Midbrain (tissue), 1 donor: Measurements from ENCODE around the gene CITED4.
A peak's percentile ranks its signal among the peaks of the same experiment; 100 is the strongest.

Experiments
- DNase-seq: peaks from one replicate; lab custom pipeline; 2025; lab: John Stamatoyannopoulos, UW

CITED4 gene

DNA sequence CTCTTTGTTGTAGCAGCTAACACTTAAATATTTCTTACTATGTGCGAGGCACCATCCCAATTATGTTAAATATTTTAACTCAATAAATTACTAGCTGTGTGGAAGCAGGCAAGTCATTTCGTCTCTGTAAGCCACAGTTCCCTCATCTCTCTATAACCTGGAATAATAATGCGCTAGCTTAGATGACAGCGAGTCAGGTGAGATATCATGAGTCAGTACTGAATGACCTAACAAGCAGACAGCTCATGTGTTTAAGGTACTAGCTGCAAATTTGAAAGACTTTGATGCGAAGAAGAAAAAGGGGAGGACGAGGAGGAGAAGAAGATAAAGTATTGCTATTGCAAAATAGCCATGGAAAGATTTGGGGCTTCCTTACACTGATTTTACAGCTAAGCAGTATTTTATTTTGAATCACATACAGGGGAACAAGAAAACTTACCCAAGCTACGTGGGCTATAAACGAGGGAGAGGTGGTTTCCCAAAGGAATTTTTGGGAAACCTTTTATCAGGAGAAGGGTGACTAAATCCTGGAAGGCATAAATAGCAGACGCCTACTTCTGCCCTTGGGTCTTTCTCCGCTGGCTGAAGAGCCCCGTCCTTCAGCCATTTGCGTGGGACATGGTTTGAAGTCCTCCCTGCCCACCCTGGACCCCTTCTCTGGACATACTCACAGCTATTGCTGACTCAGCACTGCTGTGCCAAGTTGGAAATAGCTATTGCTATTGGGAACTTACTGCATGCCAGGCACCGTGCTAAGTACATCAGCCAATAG lies 8.9 kb downstream of the CITED4 start:
- DNase-seq: no peak

DNA sequence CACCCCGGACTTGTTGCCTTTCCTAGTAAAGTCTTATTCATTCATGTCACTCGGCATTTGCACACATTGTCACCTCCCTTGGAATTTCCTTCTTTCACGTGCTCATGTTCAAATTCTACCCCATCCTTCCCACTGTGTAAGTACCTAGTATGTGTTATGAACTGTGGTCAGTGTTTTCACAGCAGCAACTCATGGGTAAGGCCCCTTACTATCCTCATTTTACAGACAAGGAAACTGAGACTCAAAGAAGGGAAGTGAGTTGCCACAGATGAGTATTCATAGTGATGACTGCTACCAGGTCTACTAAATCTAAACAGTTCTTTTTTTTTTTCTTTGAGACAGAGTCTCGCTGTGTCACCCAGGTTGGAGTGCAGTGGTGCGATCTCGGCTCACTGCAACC lies 10.5 kb downstream of the CITED4 start:
- DNase-seq: no peak

DNA sequence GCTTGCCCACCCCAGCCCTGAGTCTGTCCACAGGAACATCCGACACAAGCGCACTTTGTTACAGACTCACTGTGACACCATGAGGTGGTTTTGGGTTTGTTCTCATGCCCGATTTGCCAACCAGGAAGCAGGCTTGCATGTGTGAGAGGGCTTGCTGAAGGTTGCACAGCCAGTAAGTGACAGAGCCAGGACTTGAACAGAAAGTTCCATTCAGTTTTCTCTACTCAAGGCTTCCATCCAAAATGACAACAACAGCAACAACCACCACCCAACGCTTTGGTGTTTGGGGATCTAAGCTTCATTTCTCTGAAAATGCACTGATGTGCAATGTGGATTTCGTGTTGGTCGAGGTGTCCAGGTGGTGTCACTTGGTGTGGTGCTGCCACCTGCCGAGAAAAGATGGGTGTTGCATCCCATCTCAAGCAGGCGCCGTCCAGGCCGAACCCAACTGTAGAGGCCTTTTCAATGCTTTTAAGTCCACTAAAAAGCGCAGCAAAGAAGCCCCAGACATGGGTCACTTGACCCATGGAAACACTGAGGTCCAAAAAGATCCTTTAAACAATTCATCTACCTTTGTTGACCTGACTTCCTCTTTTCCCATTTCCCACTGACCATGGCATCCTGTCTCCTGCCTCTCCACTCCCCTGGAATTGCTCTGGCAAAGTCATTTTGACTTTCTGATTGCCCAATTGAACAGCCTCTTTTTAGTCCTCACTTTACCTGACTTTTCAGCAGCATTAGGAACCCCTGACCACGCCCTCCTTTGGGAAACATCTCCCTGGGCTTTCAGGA lies 12.2 kb downstream of the CITED4 start:
- DNase-seq: peak; percentile 61

DNA sequence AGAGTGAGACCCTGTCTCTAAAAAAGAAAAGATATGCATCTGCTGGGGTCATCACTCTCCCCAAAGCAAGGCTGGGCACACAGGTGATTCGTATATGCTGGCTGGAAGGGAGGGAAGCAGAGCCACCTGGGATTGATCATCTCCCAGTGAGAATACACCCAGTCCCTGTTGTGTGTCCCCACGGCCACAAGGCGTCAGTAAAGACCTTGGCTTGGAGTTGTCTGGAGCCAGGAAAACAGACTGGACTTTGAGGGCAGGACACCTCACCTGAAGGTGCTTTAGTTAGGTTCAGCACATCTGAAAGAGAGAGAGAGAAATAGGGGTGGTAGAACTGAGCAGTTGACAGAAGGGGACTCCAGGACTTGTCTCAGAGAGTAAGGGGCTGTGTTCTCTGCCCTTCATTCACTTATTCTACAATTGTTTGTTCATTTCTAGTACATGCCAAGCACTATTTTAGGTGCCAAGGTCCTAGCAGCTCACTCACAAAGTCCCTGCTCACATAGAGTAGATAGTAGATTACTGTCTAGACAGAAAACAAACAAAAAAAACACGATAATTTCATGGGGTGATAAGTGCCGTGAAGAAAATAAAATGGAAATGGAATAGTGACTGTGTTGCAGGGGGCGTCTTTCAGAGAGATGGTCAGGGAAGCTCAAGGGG lies 13.5 kb downstream of the CITED4 start:
- peak; percentile 62 for DNase-seq

DNA sequence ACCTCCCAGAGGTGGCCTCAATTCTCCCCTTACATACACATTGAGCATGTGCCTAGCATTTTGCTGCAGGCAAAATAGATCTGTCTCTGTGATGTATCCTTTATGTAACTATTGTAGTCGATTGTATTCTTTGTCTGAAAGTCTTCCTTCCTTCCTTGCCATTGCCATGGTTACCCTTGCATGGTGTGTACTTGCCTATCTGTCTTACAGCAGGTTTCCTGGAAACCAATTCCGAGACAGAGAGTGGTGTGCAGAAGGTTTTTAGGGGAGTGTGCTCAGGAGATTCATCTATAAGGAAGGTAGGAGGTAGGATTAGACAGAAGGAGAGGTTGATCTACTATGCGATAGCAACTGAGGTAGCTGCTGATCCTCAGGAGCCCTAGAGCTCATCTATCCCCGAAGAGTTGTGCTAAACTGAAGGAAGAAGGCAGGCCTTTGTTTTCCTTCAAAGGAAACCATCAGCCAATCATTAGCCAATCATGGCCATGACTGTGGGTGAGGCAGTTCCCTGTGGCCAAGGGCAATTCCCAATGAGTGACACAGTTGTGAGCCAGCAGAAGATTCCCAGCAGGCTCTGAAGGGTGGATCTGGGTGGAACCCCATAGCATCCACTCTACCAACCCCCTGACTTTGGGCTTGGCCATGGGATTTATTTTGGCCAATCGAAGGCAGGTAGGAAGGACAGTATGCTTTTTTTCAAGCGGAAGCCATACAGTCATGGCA lies 15.0 kb downstream of the CITED4 start:
- DNase-seq: no peak

DNA sequence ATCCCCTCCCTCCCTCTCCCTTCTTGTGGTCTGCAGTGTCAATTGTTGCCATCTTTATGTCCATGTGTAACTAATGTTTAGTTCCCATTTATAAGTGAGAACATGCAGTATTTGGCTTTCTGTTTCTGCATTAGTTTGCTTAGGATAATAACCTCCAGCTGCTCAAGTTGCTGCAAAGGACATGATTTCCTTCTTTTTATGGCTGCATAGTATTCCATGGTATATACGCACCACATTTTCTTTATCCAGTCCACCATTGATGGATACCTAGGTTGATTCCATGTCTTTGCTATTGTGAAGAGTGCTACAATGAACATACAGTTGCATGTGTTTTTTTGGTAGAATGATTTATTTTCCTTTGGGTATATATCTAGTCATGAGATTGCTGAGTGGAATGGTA lies 16.3 kb downstream of the CITED4 start:
- DNase-seq: no peak

DNA sequence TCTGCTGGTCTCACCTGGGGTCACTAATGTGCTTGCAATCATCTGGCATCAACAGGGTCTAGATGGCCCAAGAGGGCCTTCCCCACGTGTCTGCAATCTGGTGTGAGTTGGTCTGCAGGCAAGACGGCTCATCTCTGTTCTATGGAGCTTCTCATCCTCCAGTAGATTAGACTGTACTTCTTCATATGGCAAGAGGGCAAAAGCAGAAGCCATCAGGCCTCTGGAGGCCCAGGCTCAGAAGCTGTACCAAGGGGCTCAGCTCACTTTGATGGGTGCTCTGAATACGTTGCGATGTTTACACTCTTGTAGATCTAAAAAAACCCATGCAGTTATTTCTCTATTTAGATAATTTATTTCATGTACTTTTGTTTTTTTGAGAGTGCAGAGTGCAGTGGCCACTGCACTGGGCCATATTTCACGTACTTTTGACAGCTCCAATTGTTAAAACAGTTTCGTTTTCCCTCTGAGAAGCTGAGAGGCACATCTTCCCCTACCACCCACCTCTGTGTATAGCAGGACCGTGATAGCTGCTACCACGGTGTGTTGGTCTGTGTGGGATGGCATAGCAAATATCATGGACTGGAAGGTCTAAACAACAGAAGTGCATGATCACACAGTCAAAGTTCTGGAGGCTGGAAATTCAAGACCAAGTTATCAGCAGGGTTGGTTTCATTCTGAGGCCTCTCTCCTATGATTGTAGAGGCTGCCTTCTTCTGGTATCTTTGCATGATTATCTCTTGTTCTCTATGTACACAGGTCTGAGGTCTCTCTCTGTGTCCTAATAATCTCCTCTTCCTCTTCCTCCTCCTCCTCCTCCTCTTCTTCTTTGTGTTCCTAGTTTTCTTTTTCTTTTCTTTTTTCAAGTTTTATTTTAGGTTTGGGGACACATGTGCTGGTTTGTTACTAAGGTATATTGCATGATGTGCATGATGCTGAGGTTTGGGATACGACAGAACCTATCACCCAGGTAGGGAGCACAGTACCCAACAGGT lies 17.0 kb downstream of the CITED4 start:
- DNase-seq: no peak

DNA sequence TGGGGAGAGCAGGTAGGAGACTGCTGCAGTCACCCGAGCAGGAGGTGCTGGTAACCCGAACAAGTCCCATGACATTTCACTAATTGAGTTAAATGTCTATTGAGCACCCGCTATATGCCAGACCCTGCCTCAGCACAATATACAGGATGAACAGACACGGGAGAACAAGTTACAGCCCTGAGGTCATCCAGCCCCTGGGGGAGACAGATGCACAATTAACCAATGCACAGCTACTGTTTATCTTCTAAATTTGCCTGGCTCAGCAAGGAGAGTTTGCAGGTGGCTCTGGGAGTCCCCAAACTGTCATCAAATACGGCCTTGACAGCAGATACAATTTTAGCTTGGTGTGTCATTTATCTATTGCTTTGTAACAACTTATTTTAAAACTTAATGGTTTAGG lies 18.1 kb downstream of the CITED4 start:
- DNase-seq: no peak

DNA sequence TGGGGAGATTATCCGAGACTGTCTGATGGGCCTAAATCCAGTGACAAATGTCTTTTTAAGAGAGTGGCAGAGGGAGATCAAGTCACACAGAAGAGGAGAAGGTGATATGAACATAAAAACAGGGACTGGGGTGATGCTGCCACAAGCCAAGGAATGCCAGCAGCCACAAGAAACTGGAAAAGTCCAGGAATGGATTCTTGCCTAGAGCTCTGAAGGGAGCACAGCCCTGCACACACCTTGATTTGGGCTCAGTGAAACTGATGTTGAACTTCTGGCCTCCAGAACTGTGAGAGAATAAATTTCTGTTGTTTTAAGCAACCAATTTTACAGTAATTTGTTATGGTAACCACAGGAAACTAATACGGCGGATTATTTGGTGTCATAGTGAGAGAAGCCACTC lies 19.5 kb downstream of the CITED4 start:
- no peak for DNase-seq

DNA sequence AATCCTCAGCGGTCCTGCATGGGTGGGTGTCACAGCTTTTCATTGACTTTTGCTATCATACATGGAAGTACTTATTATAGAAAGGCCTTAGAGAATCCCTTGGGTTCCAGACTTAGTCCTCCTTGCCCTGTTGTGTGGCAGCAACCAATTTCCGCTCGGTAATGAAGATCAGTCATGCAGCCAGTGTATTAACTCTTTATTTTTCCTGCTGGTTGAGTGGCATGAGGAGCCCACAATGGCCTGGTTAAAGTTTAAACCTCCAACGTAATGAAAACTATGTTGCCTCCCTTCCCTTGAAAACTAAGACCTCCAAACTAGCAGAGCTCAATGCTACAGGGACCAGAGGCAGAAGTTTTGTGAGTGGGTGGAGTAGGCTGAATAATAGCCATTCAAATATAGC lies 20.0 kb downstream of the CITED4 start:
- DNase-seq: no peak

DNA sequence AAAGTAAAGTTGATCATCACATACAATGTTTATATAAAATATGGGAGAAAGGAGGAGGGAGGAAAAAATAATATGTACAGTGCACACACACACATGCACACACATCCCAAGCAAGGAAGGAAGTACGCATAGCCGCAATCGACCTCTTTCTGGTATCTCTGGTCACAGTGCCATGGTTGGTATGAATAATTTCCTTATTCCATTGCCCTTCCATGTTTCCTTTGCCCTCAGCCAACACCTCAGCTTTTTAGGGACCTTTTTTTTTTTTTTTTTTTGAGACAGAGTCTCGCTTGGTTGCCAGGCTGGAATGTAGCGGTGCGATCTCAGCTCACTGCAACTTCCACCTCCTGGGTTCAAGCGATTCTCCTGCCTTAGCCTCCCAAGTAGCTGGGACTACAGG lies 20.6 kb downstream of the CITED4 start:
- no peak for DNase-seq

DNA sequence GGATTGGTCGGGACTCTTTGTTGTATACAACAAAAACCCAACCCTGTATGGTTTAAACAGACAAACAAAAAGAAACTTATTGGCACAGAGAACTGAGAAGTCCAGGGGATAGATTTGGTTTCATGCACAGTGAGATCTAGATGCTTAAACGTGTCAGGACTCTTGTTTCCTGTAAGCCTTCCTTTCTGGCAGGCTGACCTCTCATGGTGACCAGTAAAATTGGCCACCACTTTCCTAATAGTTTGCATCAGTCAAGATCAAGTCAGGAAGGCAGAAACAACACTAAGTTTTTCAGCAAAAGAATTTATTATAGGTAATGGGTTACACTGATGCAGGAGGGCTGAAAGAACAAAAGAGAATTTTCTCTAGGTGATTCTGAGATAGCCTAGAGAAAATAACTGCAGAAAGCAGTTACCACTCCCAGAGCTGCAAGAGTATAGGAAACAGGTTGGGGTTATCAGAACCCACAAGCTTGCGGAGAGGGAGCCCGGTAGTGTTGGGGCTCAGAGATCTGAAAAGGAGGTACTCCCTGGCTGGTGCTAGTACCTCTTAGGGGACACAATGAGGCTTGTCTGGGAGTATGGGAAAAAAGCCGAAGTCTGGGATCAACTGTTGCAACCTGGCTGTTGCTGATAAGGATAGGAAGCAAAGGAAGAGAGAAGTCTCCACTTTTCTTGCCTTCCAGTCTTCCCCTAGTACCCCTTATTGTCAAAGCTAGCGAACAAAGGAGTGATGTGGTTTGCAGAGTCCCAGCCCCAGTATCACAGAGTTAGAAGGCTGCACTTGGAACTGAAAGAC lies 21.4 kb downstream of the CITED4 start:
- DNase-seq: no peak

DNA sequence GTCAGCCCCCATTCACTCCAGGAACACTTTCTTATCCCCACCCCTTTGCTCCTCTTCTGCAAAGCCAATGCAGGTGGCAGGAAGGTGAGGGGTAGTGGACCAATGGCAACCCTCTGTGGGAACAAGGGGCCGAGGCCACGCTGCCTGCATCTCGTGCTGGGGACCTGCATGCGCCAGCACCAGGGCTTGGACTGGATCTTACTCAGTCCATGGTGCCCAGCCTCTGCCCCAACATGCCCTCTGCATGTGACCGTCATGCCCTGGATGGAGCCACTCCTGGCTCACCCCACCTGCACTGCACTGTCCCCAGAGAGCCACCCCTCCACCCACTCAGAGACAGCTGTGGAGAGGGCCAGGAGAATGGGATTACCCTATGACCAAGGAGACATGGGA lies 22.2 kb downstream of the CITED4 start:
- DNase-seq: no peak

DNA sequence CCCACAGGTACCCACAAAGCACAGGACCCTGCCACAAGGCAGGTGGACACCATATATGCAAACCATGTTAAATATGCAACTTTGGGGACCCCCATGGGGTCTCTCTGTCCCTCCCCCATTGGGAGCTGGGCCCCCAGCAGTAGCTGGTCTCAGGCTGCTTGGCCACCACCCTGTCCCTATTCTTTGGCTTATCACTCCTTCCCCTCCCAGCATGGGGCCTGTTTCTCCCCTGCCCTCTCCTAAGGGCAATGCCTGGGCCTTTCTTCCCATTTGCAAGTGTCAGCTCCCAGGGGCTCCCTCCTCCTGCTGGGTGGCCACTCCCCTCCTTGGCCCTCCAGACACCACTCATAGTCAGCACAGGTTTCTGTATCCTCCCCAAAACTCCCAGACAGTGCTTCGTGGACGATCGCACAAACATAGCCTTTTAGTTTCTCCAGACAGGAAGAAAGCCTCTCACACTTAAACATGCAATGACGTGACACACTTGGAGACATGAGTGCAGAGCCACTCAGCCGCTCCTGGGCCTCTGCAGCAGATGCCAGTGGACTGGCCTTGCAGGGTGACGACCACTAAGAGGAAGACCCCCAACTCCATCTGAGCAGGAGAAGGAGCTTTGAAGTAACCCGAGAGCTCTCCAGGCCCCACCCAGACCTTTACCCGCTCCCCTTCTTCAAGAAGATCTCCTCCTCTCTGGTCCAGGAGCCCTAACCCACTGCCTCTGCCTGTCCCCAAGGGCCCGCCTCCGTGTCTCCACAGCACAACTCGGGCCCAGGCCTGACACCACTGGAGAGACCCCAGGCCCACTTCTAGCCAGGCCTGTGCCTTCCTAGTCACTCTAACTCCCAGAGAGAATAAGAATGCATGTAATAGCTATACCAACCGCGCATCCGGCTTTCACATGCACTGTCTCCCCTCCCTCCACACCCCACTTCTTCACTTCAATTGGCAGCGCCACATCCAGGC lies 22.9 kb downstream of the CITED4 start:
- no peak for DNase-seq

DNA sequence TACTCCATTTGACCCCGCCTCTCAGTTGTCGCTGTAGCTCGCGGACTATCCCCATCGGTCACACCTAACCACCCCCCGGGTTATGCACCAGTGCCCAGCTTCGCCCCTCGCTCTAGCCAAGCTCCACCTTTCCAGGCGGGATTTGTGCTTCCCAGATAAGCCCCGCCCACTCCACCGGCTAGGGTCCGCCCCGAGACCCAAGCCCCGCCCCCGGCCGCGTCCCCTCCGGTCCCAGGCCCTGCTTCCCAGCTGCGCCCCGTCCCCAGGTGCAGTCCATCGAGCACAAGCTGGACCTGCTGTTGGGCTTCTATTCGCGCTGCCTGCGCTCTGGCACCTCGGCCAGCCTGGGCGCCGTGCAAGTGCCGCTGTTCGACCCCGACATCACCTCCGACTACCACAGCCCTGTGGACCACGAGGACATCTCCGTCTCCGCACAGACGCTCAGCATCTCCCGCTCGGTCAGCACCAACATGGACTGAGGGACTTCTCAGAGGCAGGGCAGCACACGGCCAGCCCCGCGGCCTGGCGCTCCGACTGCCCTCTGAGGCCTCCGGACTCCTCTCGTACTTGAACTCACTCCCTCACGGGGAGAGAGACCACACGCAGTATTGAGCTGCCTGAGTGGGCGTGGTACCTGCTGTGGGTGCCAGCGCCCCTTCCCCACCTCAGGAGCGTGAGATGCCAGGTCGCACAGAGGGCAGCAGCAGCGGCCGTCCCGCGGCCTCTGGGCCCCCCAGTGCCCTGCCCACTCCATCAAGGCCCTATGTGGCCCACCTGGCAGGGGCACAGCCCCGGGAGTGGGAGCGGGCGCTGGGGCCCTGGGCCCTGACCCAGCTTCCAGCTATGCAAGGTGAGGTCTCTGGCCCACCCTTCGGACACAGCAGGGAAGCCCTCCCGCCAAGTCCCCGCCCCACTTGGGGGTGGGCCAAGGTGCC lies 23.9 kb downstream of the CITED4 start:
- DNase-seq: no peak

DNA sequence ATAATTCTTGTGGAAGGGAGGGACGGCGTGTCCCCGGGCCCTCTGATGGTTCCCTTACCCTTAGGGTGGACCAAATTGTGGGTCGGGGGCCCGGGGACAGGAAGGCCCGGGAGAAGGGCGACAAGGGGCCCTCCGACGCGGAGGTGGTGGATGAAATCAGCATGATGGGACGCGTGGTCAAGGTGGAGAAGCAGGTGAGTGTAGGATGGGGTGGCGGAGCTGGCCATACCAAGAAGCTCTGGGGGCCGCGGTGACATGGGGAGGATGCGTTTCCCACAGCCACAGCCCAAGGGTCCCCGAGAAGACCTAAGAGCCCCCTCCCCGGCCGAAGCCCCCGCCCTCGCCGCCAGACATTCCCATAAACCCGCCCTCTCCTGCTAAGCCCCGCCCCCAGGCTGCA lies 24.6 kb downstream of the CITED4 start:
- no peak for DNase-seq

DNA sequence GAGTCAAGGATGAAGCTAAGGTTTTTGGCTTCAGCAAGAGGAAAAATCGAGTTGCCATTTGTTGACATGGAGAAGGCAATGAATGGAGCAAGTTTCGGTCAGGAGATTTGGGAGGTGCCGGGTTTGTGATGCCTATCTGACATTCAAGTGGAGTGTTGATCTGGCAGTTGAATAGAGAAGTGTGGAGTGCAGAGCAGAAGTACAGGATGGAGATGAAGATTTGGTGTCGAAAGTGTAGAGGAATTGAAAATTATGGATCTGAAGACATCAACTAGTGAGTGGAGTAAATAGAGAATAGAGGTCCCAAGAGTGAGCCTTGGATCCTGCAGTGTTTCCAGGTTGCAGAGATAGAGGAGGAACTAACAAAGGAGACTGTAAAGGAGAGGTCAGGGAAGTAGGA lies 25.9 kb downstream of the CITED4 start:
- no peak for DNase-seq

DNA sequence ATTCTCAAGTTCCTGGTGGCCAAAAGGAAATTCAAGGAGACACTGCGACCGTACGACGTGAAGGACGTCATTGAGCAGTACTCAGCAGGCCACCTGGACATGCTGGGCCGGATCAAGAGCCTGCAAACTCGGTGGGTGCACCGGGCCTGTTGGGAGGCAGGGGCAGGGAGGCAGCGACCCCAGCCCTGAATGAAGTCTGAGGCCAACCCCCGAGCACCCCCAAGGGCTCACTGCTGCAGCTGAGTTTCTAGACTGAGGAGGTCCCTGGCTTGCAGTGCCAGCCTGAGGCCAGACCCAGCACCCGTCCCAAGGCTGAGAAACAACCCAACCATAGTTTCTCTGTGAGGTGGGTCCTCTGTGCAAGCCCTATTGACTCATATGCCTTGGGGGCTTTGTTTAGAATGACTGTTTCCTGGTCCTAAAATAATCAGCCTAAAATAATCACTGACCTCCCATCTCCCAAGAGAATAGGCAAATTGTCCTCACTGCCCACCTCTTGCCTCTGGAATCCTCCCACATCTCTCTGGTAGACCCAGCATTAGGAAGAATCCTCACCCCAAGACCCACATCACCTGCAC lies 27.1 kb downstream of the CITED4 start:
- DNase-seq: no peak
